ENCODE results near the gene TRAF3IP1. TPM values are rescaled to one million over a fixed set of nuclear protein-coding genes. Genes with fewer than 3 reads are reported as not detected.

Gene TRAF3IP1
- total RNA-seq, 4 donors from 2014 or later: 19.9 to 38.6 (median 23.6) TPM

DNA sequence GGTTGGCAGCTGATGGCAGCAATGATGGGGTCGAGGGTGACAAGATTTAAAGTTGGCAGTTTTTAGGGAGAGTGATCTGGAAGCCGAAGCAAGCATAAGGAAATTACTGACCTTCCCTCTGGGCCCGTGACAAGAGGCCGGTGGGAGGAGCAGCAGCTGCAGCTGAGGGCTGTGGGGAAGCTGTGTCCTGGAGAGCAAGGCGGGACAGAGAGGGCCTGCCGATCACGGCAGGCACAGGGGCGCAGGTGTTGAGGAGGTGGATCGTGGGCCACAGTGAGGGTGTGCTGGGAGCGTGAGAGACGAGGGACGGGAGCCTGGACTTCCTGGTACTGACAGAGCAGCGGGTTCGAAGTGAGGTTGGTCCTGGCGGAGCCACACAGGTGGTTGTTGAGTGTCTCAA is 31.0 kb downstream of the TRAF3IP1 start:
- Histone ChIP-seq H3K36me3 (peaks cover 21 to 89% (median 47%) of the 10 kb centered on the region in 4 donors), H3K4me3 (no peak overlapping the region), H3K4me1 (no peaks in the 10 kb centered on the region), H3K27ac (replicated peaks in 1 of 4) (no peak overlapping the region), H3K27me3 (no peaks in the 10 kb centered on the region), H3K9me3 (no peaks in the 10 kb centered on the region)
- TF ChIP-seq EP300 (IDR thresholded peaks at IDR 0.05) (no peak), POLR2AphosphoS5 (IDR thresholded peaks at IDR 0.05) (no peak), POLR2A (IDR thresholded peaks at IDR 0.05; ENCODE audit: low read depth) (no peak)
- TF ChIP-seq, protein P1, sequence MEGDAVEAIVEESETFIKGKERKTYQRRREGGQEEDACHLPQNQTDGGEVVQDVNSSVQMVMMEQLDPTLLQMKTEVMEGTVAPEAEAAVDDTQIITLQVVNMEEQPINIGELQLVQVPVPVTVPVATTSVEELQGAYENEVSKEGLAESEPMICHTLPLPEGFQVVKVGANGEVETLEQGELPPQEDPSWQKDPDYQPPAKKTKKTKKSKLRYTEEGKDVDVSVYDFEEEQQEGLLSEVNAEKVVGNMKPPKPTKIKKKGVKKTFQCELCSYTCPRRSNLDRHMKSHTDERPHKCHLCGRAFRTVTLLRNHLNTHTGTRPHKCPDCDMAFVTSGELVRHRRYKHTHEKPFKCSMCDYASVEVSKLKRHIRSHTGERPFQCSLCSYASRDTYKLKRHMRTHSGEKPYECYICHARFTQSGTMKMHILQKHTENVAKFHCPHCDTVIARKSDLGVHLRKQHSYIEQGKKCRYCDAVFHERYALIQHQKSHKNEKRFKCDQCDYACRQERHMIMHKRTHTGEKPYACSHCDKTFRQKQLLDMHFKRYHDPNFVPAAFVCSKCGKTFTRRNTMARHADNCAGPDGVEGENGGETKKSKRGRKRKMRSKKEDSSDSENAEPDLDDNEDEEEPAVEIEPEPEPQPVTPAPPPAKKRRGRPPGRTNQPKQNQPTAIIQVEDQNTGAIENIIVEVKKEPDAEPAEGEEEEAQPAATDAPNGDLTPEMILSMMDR (IDR thresholded peaks at IDR 0.05): no peak
- intact Hi-C loops (cut with DNase I): no loop called here
- peak; percentile 81 for DNase-seq (ENCODE audit: extremely low spot score)
- WGBS: 86% methylated on average over 15 of the region's 15 CpGs

DNA sequence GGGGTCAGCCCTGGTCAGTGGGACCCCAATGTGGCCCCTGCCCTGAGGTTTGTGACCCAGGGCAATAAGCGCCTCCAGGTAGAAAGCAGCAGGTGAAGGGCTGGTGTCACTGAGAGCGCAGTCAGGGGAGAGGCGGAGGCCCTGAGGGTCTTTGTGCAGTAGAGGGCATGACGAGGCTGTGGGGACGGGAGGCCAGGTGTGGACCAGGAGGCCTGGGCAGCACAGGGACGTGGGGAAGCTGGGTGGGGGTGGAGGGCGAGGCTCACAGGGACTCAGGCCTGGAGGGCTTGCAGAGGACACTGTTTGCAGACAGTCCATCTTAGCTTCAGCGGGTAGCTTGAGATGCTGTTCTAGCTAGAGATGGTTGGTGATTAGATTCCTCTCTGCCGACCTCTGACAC is 32.0 kb downstream of the TRAF3IP1 start:
- intact Hi-C loops (cut with DNase I): no loop called here
- TF ChIP-seq, protein P1 (IDR thresholded peaks at IDR 0.05): no peak
- H3K4me3 ChIP-seq: no peak overlapping the region
- 93% methylated on average over 8 of the region's 9 CpGs for WGBS
- no peaks in the 10 kb centered on the region for H3K27me3 ChIP-seq
- H3K9me3 ChIP-seq: no peaks in the 10 kb centered on the region
- H3K36me3 ChIP-seq: peaks cover 27 to 90% (median 54%) of the 10 kb centered on the region in 4 donors
- peaks cover 0 to under 1% (median 0%) of the 10 kb centered on the region in 4 donors for H3K4me1 ChIP-seq
- H3K27ac ChIP-seq (replicated peaks in 1 of 4): no peak overlapping the region
- DNase-seq (ENCODE audit: extremely low spot score): peak; percentile 84

DNA sequence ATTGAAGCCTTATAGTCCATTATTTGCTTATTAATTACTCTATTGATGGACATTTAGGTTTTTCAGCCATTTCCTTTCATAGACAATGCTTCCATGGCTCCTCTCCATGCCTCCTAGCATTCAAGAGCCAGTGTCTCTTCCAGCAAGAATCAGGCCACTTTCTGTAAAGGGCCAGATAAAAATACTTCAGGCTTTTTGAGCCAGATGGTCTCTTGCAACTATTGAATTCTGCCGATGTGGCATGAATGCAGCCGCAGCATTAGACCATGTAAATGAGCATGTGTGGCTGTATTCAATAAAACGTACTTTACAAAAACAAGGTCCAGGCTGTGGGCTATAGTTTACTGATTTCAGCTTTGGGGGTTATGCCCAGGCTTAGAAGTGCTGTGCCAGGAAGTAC is 38.5 kb downstream of the TRAF3IP1 start:
- Histone ChIP-seq H3K4me3 (no peak overlapping the region), H3K27me3 (no peaks in the 10 kb centered on the region), H3K36me3 (peaks cover 22 to 80% (median 48%) of the 10 kb centered on the region in 4 donors), H3K27ac (replicated peaks in 1 of 4) (no peak overlapping the region), H3K9me3 (no peaks in the 10 kb centered on the region), H3K4me1 (peaks cover 0 to 6% (median 2%) of the 10 kb centered on the region in 4 donors)
- 90% methylated on average over 3 of the region's 3 CpGs for whole genome bisulfite sequencing
- intact Hi-C loops (cut with DNase I): no loop called here
- DNase-seq (ENCODE audit: extremely low spot score): peak; percentile 45
- TF ChIP-seq, protein P1 (IDR thresholded peaks at IDR 0.05): no peak
- TF ChIP-seq POLR2A (IDR thresholded peaks at IDR 0.05; ENCODE audit: low read depth) (no peak), EP300 (IDR thresholded peaks at IDR 0.05) (no peak), POLR2AphosphoS5 (IDR thresholded peaks at IDR 0.05) (no peak)

DNA sequence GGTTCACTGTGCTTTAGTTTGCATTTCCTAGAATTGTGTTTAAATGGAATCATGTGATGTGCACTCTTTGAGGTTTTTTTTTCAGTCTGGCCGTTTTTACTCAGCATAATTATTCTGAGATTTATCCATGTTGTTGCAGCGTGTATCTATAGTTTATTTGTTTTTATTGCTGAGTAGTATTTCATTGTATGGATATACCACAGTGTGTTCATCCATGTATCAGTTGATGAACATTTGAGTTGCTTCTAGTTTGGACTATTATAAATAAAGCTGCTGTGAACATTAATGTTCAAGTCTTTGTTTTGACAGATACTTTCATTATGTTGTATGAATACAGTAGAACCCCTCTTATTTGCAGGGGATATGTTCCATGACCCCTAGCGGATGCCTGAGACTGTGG is 39.1 kb downstream of the TRAF3IP1 start:
- TF ChIP-seq, protein P1 (IDR thresholded peaks at IDR 0.05): no peak
- TF ChIP-seq POLR2A (IDR thresholded peaks at IDR 0.05; ENCODE audit: low read depth): no peak
- TF ChIP-seq EP300 (IDR thresholded peaks at IDR 0.05): no peak
- no peak for TF ChIP-seq POLR2AphosphoS5 (IDR thresholded peaks at IDR 0.05)
- Histone ChIP-seq H3K4me3 (no peak overlapping the region), H3K4me1 (peaks cover 0 to 6% (median 2%) of the 10 kb centered on the region in 4 donors), H3K36me3 (peaks cover 22 to 74% (median 44%) of the 10 kb centered on the region in 4 donors), H3K27me3 (no peaks in the 10 kb centered on the region), H3K9me3 (no peaks in the 10 kb centered on the region), H3K27ac (replicated peaks in 1 of 4) (no peak overlapping the region)
- intact Hi-C loops (cut with DNase I): no loop called here
- 91% methylated on average over 3 of the region's 3 CpGs for WGBS
- no peak for DNase-seq (ENCODE audit: extremely low spot score)

DNA sequence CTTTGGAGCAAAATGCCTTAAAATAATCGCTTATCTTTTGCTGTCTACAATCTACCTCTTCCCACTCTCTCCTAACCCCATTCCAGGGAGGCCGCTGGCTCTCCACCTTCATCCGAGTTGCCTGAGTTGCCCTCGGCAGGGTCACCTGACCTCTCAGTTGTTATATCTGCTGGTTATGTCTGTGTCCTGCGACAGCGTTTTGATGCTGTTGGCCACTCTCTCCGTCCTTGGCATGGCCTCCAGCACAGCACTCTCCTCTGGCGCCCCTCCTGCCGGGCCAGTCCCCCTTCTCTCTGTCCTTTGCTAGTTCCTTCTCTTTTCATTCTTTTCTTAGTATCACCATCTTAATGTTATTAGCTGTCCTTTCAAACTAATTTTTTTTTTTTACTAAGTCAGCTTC is 41.6 kb downstream of the TRAF3IP1 start:
- TF ChIP-seq, protein P1 (IDR thresholded peaks at IDR 0.05): no peak
- TF ChIP-seq POLR2A (IDR thresholded peaks at IDR 0.05; ENCODE audit: low read depth) (no peak), POLR2AphosphoS5 (IDR thresholded peaks at IDR 0.05) (no peak), EP300 (IDR thresholded peaks at IDR 0.05) (no peak)
- no peak for DNase-seq (ENCODE audit: extremely low spot score)
- WGBS: 87% methylated on average over 9 of the region's 9 CpGs
- peaks cover 12 to 49% (median 27%) of the 10 kb centered on the region in 4 donors for H3K36me3 ChIP-seq
- H3K9me3 ChIP-seq: no peaks in the 10 kb centered on the region
- H3K4me3 ChIP-seq: no peak overlapping the region
- intact Hi-C loops (cut with DNase I): loop anchor here (10.0 kb wide), 1 partner anchor 583 kb away; no protein-coding TSS in a partner anchor
- H3K27ac ChIP-seq (replicated peaks in 1 of 4): no peak overlapping the region
- no peaks in the 10 kb centered on the region for H3K27me3 ChIP-seq
- peaks cover 0 to 6% (median 2%) of the 10 kb centered on the region in 4 donors for H3K4me1 ChIP-seq
